ENCODE data around the gene ORC2.
"Not testable (repeated sequence)": the region's sequence is repeated elsewhere in the genome, so short reads cannot be mapped to it uniquely, and the experiment has no call there.

ORC2 gene

GRCh38 chr2:200930947-200931626, 32.4 kb downstream of the ORC2 start:
- DNase-seq: no peak

GRCh38 chr2:200929334-200930249, 33.9 kb downstream of the ORC2 start:
- no peak for DNase-seq

- no peak for DNase-seq
These were observed 41.0 kb downstream of the ORC2 start for GRCh38 chr2:200922439-200922838.

GRCh38 chr2:200913654-200914053, 49.8 kb downstream of the ORC2 start:
- no peak for DNase-seq

- no peak for DNase-seq
These were observed 53.5 kb downstream of the ORC2 start for GRCh38 chr2:200909958-200910357.

- no peak for DNase-seq
These were observed 57.7 kb downstream of the ORC2 start for GRCh38 chr2:200905618-200906296.

GRCh38 chr2:200901459-200902072, 61.9 kb downstream of the ORC2 start:
- DNase-seq: no peak

GRCh38 chr2:200899482-200899881, 64.0 kb downstream of the ORC2 start:
- DNase-seq: no peak

- DNase-seq: peak; percentile 82
These were observed 74.5 kb downstream of the ORC2 start, which contains the start of the genes NIF3L1 and PPIL3 for GRCh38 chr2:200888704-200889625. Gene NIF3L1 (plus strand): TSS chr2:200889371. CDS start chr2:200891944, 2,573 bp downstream. Gene PPIL3 (minus strand): TSS chr2:200889077. CDS start chr2:200887615, 1,462 bp downstream.

- not testable (repeated sequence) for DNase-seq
These were observed 81.7 kb downstream of the ORC2 start for GRCh38 chr2:200881715-200882249.

- DNase-seq: no peak
These were observed 85.1 kb downstream of the ORC2 start for GRCh38 chr2:200878289-200878880.

- DNase-seq: no peak
These were observed 86.0 kb downstream of the ORC2 start for GRCh38 chr2:200877443-200877842.

- no peak for DNase-seq
These were observed 89.9 kb downstream of the ORC2 start for GRCh38 chr2:200873560-200873959.

- no peak for DNase-seq
These were observed 92.3 kb downstream of the ORC2 start for GRCh38 chr2:200871151-200871550.

- no peak for DNase-seq
These were observed 94.4 kb downstream of the ORC2 start for GRCh38 chr2:200869014-200869413.

- peak; percentile 96 for DNase-seq
These were observed 99.1 kb downstream of the ORC2 start, which contains the start of gene CLK1 for GRCh38 chr2:200864176-200865034. Gene CLK1 (minus strand): TSS chr2:200864658. CDS start chr2:200861862, 2,796 bp downstream.

- DNase-seq: no peak
These were observed 99.7 kb downstream of the ORC2 start for GRCh38 chr2:200863782-200864175.

GRCh38 chr2:200862532-200863000, 100.9 kb downstream of the ORC2 start:
- DNase-seq: no peak

- DNase-seq: no peak
These were observed 101.8 kb downstream of the ORC2 start for GRCh38 chr2:200861617-200862155.

All from activated gamma-delta T cell (primary cell).